ENCODE measurements around the gene MLH1. TPM values are rescaled to one million over a fixed set of nuclear protein-coding genes. Genes with fewer than 3 reads are reported as not detected.

Gene MLH1
- total RNA-seq, 3 donors from 2014 or later (not counting 1 experiment from before 2014, with no cell fraction given): 26.9 to 42.6 (median 27.3) TPM

DNA sequence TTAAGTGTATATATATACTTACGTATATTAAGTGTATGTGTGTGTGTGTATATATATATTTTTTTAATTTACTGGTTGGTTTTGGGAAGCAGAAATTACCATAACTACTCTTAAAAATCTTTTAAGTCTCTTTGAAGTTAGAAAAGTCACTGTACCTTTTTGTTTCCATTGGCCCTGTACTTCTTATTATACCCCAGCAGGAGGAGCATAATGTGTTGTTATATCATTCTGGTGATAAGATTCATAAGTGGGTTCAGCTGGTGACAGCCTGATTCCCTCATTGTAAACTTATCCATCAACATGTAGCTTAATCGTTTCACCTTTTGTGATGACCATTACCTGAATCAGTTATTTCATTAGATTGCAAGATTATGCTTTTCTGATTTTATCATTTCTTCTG lies 30.8 kb downstream of the MLH1 start:
- H3K27ac ChIP-seq (ENCODE audit: low read length): no peak overlapping the region
- no peaks in the 10 kb centered on the region for H3K27me3 ChIP-seq (ENCODE audit: control insufficient read depth, insufficient read depth, low read length)
- peaks cover 0 to 10% of the 10 kb centered on the region in 2 donors for H3K4me1 Mint-ChIP-seq
- peak in 2 of 3 donors; percentile 50 to 69 for ATAC-seq
- H3K36me3 Mint-ChIP-seq: peaks cover 37% of the 10 kb centered on the region
- no peak overlapping the region for H3K4me3 ChIP-seq (ENCODE audit: low read length)
- H3K9me3 ChIP-seq (ENCODE audit: control insufficient read depth, insufficient read depth, low read length): no peaks in the 10 kb centered on the region
- H3K27ac Mint-ChIP-seq: peak overlapping the region; percentile 23 to 24
- H3K27me3 Mint-ChIP-seq (ENCODE audit: low read depth in 2 of 2): no peaks in the 10 kb centered on the region
- H3K36me3 ChIP-seq (ENCODE audit: control insufficient read depth, insufficient read depth, low read length): peaks cover 66% of the 10 kb centered on the region
- no peaks in the 10 kb centered on the region for H3K4me1 ChIP-seq (ENCODE audit: control insufficient read depth, insufficient read depth, low read length)
- no peak overlapping the region for H3K4me3 Mint-ChIP-seq
- WGBS (ENCODE audit: insufficient coverage): no CpG with 5 or more reads among the region's 2 CpGs
- intact Hi-C loops (cut with micrococcal nuclease): loop anchor here (1.0 kb wide), 1 partner anchor 189 kb away; no protein-coding TSS in a partner anchor
- H3K9me3 Mint-ChIP-seq: no peaks in the 10 kb centered on the region
- peak in 1 of 2 donors; percentile 33 for DNase-seq
- no peak for TF ChIP-seq CTCF (IDR thresholded peaks at IDR 0.05)

GRCh38 chr3:37024820-37025405 lies 31.6 kb downstream of the MLH1 start:
- Mint-ChIP-seq H3K9me3 (no peaks in the 10 kb centered on the region), H3K27ac (peak overlapping the region; percentile 23 to 24), H3K27me3 (ENCODE audit: low read depth in 2 of 2) (no peaks in the 10 kb centered on the region), H3K4me3 (no peak overlapping the region), H3K36me3 (peaks cover 34% of the 10 kb centered on the region), H3K4me1 (peaks cover 0 to 10% of the 10 kb centered on the region in 2 donors)
- no peak for TF ChIP-seq CTCF (IDR thresholded peaks at IDR 0.05)
- intact Hi-C loops (cut with micrococcal nuclease): loop anchor here (1.0 kb wide), 1 partner anchor 188 kb away; no protein-coding TSS in a partner anchor
- Histone ChIP-seq H3K9me3 (ENCODE audit: control insufficient read depth, insufficient read depth, low read length) (no peaks in the 10 kb centered on the region), H3K27ac (ENCODE audit: low read length) (no peak overlapping the region), H3K27me3 (ENCODE audit: control insufficient read depth, insufficient read depth, low read length) (no peaks in the 10 kb centered on the region), H3K4me1 (ENCODE audit: control insufficient read depth, insufficient read depth, low read length) (no peaks in the 10 kb centered on the region), H3K4me3 (ENCODE audit: low read length) (no peak overlapping the region), H3K36me3 (ENCODE audit: control insufficient read depth, insufficient read depth, low read length) (peaks cover 69% of the 10 kb centered on the region)
- no peak for DNase-seq
- no peak for ATAC-seq
- 92% methylated on average over 2 of the region's 3 CpGs for WGBS (ENCODE audit: insufficient coverage)

- no peak overlapping the region for H3K27ac ChIP-seq (ENCODE audit: low read length)
- H3K36me3 ChIP-seq (ENCODE audit: control insufficient read depth, insufficient read depth, low read length): peaks cover 66% of the 10 kb centered on the region
- ATAC-seq: no peak
- no peaks in the 10 kb centered on the region for H3K27me3 ChIP-seq (ENCODE audit: control insufficient read depth, insufficient read depth, low read length)
- no peak for TF ChIP-seq CTCF (IDR thresholded peaks at IDR 0.05)
- Mint-ChIP-seq H3K4me3 (no peak overlapping the region), H3K36me3 (peaks cover 34% of the 10 kb centered on the region), H3K27ac (peak overlapping the region in 1 of 2 donors; percentile 36), H3K4me1 (peaks cover 0 to 10% of the 10 kb centered on the region in 2 donors), H3K27me3 (ENCODE audit: low read depth in 2 of 2) (no peaks in the 10 kb centered on the region), H3K9me3 (no peaks in the 10 kb centered on the region)
- 98% methylated on average over 3 of the region's 3 CpGs for WGBS (ENCODE audit: insufficient coverage)
- no peaks in the 10 kb centered on the region for H3K4me1 ChIP-seq (ENCODE audit: control insufficient read depth, insufficient read depth, low read length)
- H3K9me3 ChIP-seq (ENCODE audit: control insufficient read depth, insufficient read depth, low read length): no peaks in the 10 kb centered on the region
- no peak overlapping the region for H3K4me3 ChIP-seq (ENCODE audit: low read length)
- no peak for DNase-seq
- intact Hi-C loops (cut with micrococcal nuclease): no loop called here
Observed at GRCh38 chr3:37025561-37026335, 32.4 kb downstream of the MLH1 start.
